ENCODE measurements around the gene MFRP. TPM values are rescaled to one million over a fixed set of nuclear protein-coding genes. Genes with fewer than 3 reads are reported as not detected.

The MFRP gene
- total and polyA plus RNA-seq, 9 of the 15 experiments (the other 6 are each of a cell fraction or from before 2014, with no cell fraction given): not detected

- Histone ChIP-seq H3K27me3 (ENCODE audit: control insufficient read depth in 2 of 2, insufficient read depth in 2 of 2, low read length in 2 of 2) (no peaks in the 10 kb centered on the region), H3K27ac (ENCODE audit: extremely low read depth, low read depth, low read length) (peak within 1 kb of the TSS; percentile 67), H2AFZ (ENCODE audit: low read depth, low read length) (peak within 1 kb of the TSS; percentile 93), H3K9ac (ENCODE audit: insufficient read depth in 1 of 2, low read depth in 2 of 2, low read length in 2 of 2) (peak within 1 kb of the TSS; percentile 76 to 91), H3K9me1 (ENCODE audit: control insufficient read depth, insufficient read depth, low read length) (no peaks in the 10 kb centered on the region), H3K36me3 (ENCODE audit: control insufficient read depth, insufficient read depth, low read length) (peaks cover 5% of the 10 kb centered on the region; the same call in 1 of the 3 replicates), H3K79me2 (ENCODE audit: control insufficient read depth, insufficient read depth, low read length) (peaks cover 25% of the 10 kb centered on the region), H3K4me1 (replicated peaks in 1 of 2; ENCODE audit: control insufficient read depth in 2 of 2, insufficient read depth in 2 of 2, low read length in 2 of 2) (peaks cover 43 to 47% of the 10 kb centered on the region in 2 experiments), H4K20me1 (replicated peaks; ENCODE audit: control insufficient read depth, insufficient read depth, low read length) (no peaks in the 10 kb centered on the region), H3K4me3 (peak within 1 kb of the TSS; percentile 61), H3K9me3 (replicated peaks; ENCODE audit: control insufficient read depth, insufficient read depth, low read depth, low read length) (no peaks in the 10 kb centered on the region; the same call in 1 of the 2 replicates), H3K4me2 (ENCODE audit: insufficient read depth, low read length) (peak within 1 kb of the TSS; percentile 92)
- in situ Hi-C loops (cut with MboI): no loop called here
- FAIRE-seq (peak; percentile 98), ATAC-seq (peak; percentile 88), DNase-seq (ENCODE audit: extremely low read depth in 1 of 4, low spot score in 3 of 4) (peak; percentile 95 to 97 (median 96))
- intact Hi-C loops (cut with micrococcal nuclease): loop anchor here (1.0 to 2.0 kb wide), 3 partner anchors 25 to 93 kb away; no protein-coding TSS in a partner anchor
- BruUV-seq (replicated peaks): TSS peak; percentile 65
- POLR2A ChIA-PET: interaction anchor here (0.6 to 6.0 kb wide), 8 partner anchors 9 to 592 kb away, joined by 3 to 34 read pairs (median 4); no protein-coding TSS in a partner anchor
- CTCF ChIA-PET (ENCODE audit: low intra/inter-chr PET ratio): interaction anchor here (1.3 to 4.2 kb wide), 2 partner anchors 24 to 94 kb away, joined by 3 to 27 read pairs; no protein-coding TSS in a partner anchor
- 1% methylated on average over 53 of the region's 54 CpGs for WGBS (ENCODE audit: insufficient coverage, low coverage, missing lambda C conversion rate)
- TF ChIP-seq NFYB (IDR thresholded peaks at IDR 0.05; ENCODE audit: extremely low read depth, insufficient read length): peak; percentile 58
- TF ChIP-seq NONO (IDR thresholded peaks at IDR 0.05; ENCODE audit: low read depth in 2 of 2, low read length in 1 of 2): peak in 1 of 2 experiments; percentile 60; a peak in 1 of 4 replicates
- TF ChIP-seq RBM14 (IDR thresholded peaks at IDR 0.05; ENCODE audit: borderline replicate concordance, insufficient read depth, low read depth, low read length): no peak
- no peak for TF ChIP-seq SIX5 (IDR thresholded peaks at IDR 0.05; ENCODE audit: borderline replicate concordance in 1 of 2, insufficient read depth in 1 of 2, low read depth in 1 of 2, low read length in 2 of 2)
- no peak for TF ChIP-seq RBM39 (optimal IDR thresholded peaks at IDR 0.05; ENCODE audit: low read depth, low read length)
- 0 out of 2 replicates have a peak, but pooled peaks have one; percentile 32 for TF ChIP-seq ARID1B (IDR thresholded peaks at IDR 0.05)
- TF ChIP-seq ZC3H11A (IDR thresholded peaks at IDR 0.05; ENCODE audit: low read depth, low read length): no peak
- TF ChIP-seq ZNF277 (CRISPR knock-in tag; IDR thresholded peaks at IDR 0.05; ENCODE audit: borderline replicate concordance): no peak
- TF ChIP-seq TEAD4 (IDR thresholded peaks at IDR 0.05; ENCODE audit: low read length): peak; percentile 41
- TF ChIP-seq TEAD4 (CRISPR knock-in tag; IDR thresholded peaks at IDR 0.05; ENCODE audit: borderline replicate concordance): no peak
- no peak for TF ChIP-seq CBX5 (IDR thresholded peaks at IDR 0.05; ENCODE audit: borderline replicate concordance, low read depth)
- TF ChIP-seq TBL1XR1 (IDR thresholded peaks at IDR 0.05; ENCODE audit: low read length in 2 of 2): peak; percentile 9 to 66; a peak in 2 of 4 replicates
- TF ChIP-seq TOE1 (IDR thresholded peaks at IDR 0.05; ENCODE audit: borderline replicate concordance): no peak
- TF ChIP-seq TOE1 (CRISPR knock-in tag; IDR thresholded peaks at IDR 0.05; ENCODE audit: borderline replicate concordance, low read depth): no peak
- no peak for TF ChIP-seq XRCC5 (IDR thresholded peaks at IDR 0.05; ENCODE audit: low read depth, low read length)
- peak; percentile 55 for TF ChIP-seq DEAF1 (CRISPR knock-in tag; IDR thresholded peaks at IDR 0.05)
- TF ChIP-seq ESRRA (IDR thresholded peaks at IDR 0.05; ENCODE audit: borderline replicate concordance, low read depth): no peak; the same call in 1 of the 2 replicates
- peak; percentile 49; the same call in 1 of the 2 replicates for TF ChIP-seq ETV5 (CRISPR knock-in tag; IDR thresholded peaks at IDR 0.05; ENCODE audit: low read depth)
Measured at GRCh38 chr11:119381181-119381988, 34.9 kb upstream of the MFRP start, which contains the start of gene USP2. TSS of gene USP2 (minus strand) at chr11:119381690. CDS start at chr11:119373480, 8,210 bp downstream.

Data from K562 (cell line).